GM12878 (cell line): ENCODE measurements around the gene NCL. TPM values are rescaled to one million over a fixed set of nuclear protein-coding genes. Genes with fewer than 3 reads are reported as not detected.

Experiments used
- ATAC-seq: fragments of 200-7000 bp; cut with Tn5 transposase; 3 replicates; pipeline ENCODE4 v1.9.1; 2020; ENCODE audit warnings: mild to moderate bottlenecking, moderate library complexity
- BruUV-seq: library from RNA; stranded (reverse); fragments of 400-500 nt; replicated peaks from 2 replicates; lab custom pipeline; 2021; lab: Mats Ljungman, UMichigan
- CTCF ChIA-PET: fragments of 300-600 bp; sonication (Branson Sonifier 250); formaldehyde crosslinking; extraction: SDS; loops from one replicate; lab custom pipeline; 2021; ENCODE audit warnings: inconsistent platforms; lab: Yijun Ruan, JAX
- POLR2A ChIA-PET: fragments of 350-600 bp; formaldehyde crosslinking; extraction: SDS; loops from one replicate; lab custom pipeline; 2021; ENCODE audit warnings: inconsistent platforms; lab: Charles Lee
- RAD21 ChIA-PET: fragments of 300-600 bp; sonication (Branson Sonifier 250); formaldehyde crosslinking; loops from one replicate; lab custom pipeline; 2023; ENCODE audit warnings: antibody characterized with exemption; ENCODE audit not compliant: unreplicated experiment; lab: Charles Lee
- SMC1A ChIA-PET: fragments of 300-600 bp; sonication (Branson Sonifier 250); formaldehyde crosslinking; loops from one replicate; lab custom pipeline; 2023; ENCODE audit not compliant: unreplicated experiment, uncharacterized antibody; lab: Charles Lee
- DNase-seq: peaks from one replicate; pipeline ENCODE4 v3.0.0-alpha.2; 2011; ENCODE audit warnings: low read depth, low spot score
- FAIRE-seq: peaks from 3 replicates; lab custom pipeline; 2011; peaks lifted over from hg19 to GRCh38; lab: Jason Lieb, UNC
- H2AFZ ChIP-seq: 2 replicates; pipeline ENCODE4 v1.6.0; 2011; ENCODE audit warnings: low read depth, low read length, control low read depth; ENCODE audit not compliant: control insufficient read depth
- H3K27ac ChIP-seq: 2 replicates; pipeline ENCODE4 v1.5.1; 2011; ENCODE audit warnings: control low read depth; ENCODE audit not compliant: control insufficient read depth, insufficient read depth
- H3K27me3 ChIP-seq, 2 experiments: replicated peaks in 1 of 2; 2 replicates each; pipeline versions ENCODE4 v1.6.0 to v1.6.1; 2011; ENCODE audit warnings: low read length in 1 of 2; ENCODE audit not compliant: control insufficient read depth in 2 of 2, insufficient read depth in 2 of 2
- H3K36me3 ChIP-seq, 2 experiments: 2 replicates each; pipeline ENCODE4 v1.5.1; 2011; ENCODE audit warnings: low read length in 1 of 2; ENCODE audit not compliant: control insufficient read depth in 2 of 2, insufficient read depth in 2 of 2
- H3K4me1 ChIP-seq: 2 replicates; pipeline ENCODE4 v1.6.1; 2011; ENCODE audit warnings: mild to moderate bottlenecking, low read length, moderate library complexity, mixed read lengths; ENCODE audit not compliant: control insufficient read depth, insufficient read depth
- H3K4me2 ChIP-seq: 2 replicates; pipeline ENCODE4 v1.6.0; 2011; ENCODE audit warnings: control low read depth; ENCODE audit not compliant: control insufficient read depth, insufficient read depth
- H3K4me3 ChIP-seq: fragments of 200-600 bp; sonication (generic); 2 replicates; pipeline ENCODE4 v1.5.1; 2016
- H3K79me2 ChIP-seq: 2 replicates; pipeline ENCODE4 v1.6.0; 2011; ENCODE audit warnings: low read length; ENCODE audit not compliant: control insufficient read depth, insufficient read depth
- H3K9ac ChIP-seq: 2 replicates; pipeline ENCODE4 v1.8.0; 2011; ENCODE audit warnings: low read length, control low read depth, mixed read lengths; ENCODE audit not compliant: control insufficient read depth, insufficient read depth
- H3K9me3 ChIP-seq: replicated peaks from 3 replicates; pipeline ENCODE4 v1.5.1; 2011; ENCODE audit warnings: mild to moderate bottlenecking, low read length; ENCODE audit not compliant: control insufficient read depth, insufficient read depth
- H4K20me1 ChIP-seq: 2 replicates; pipeline ENCODE4 v1.6.0; 2011; ENCODE audit not compliant: control insufficient read depth, insufficient read depth
- CREM ChIP-seq: IDR thresholded peaks from 2 replicates; pipeline ENCODE4 v1.6.1; 2014; ENCODE audit warnings: antibody characterized with exemption, low read depth
- CUX1 ChIP-seq: IDR thresholded peaks from 2 replicates; pipeline ENCODE4 v1.6.1; 2012; ENCODE audit warnings: improper control_type of control experiment, low read depth, low read length; ENCODE audit not compliant: insufficient replicate concordance
- NFIC ChIP-seq: IDR thresholded peaks from 2 replicates; pipeline ENCODE4 v1.6.1; 2012; ENCODE audit warnings: low read depth, mild to moderate bottlenecking, inconsistent platforms, low read length, moderate library complexity
- WGBS: methylation state at CpG from one replicate; pipeline ENCODE4 v1.1.6; 2016; ENCODE audit warnings: low lambda C conversion rate; ENCODE audit not compliant: insufficient replicate concordance, insufficient coverage; ENCODE audit errors: missing lambda C conversion rate; 5-methylcytosine and 5-hydroxymethylcytosine counted together
- in situ Hi-C: fragments of 300-500 bp; cut with MboI; formaldehyde crosslinking; loops from 9 replicates; pipeline ENCODE4 v1.14.3; 2018; ENCODE audit warnings: mixed read lengths
- intact Hi-C: fragments of 100-400 bp; cut with micrococcal nuclease; formaldehyde crosslinking; loops from one replicate; pipeline ENCODE4 v1.14.2; 2022; ENCODE audit not compliant: unreplicated experiment
- polyA plus RNA-seq, 11 experiments: library from polyadenylated mRNA; depleted of rRNA in 4 of 11; unstranded in 6 of 11; stranded (reverse) in 5 of 11; fragments of >200 nt; fragmentation: Nextera tagmentation in 4 of 11; fragmentation: Illumina TruSeq in 1 of 11; extraction: Ambion mirVana in 4 of 11; extraction: Trizol in 1 of 11; gene quantifications; 1 replicate in 1 of 11; 2 replicates in 10 of 11; pipeline versions ENCODE4 v1.2.1 to v1.2.3, GENCODE V29; 2011 to 2016; ENCODE audit warnings: inconsistent platforms in 2 of 11, missing spikeins in 2 of 11, low read depth in 1 of 11
- total RNA-seq, 4 experiments: library from RNA; depleted of rRNA in 3 of 4; stranded (reverse); fragments of >200 nt in 3 of 4; fragmentation: Illumina TruSeq in 1 of 4; extraction: Trizol in 1 of 4; gene quantifications; 2 replicates each; pipeline versions ENCODE4 v1.2.1 to v1.2.3, GENCODE V29; 2013 to 2021
- TF ChIP-seq, protein P1 (sequence below): fragments of 450-650 bp; IDR thresholded peaks from 2 replicates; pipeline ENCODE4 v1.6.1; 2018; ENCODE audit warnings: borderline replicate concordance, mild to moderate bottlenecking; ENCODE audit not compliant: partially characterized antibody

Gene NCL
- total and polyA plus RNA-seq, 10 of the 15 experiments (the other 5 are each of a cell fraction or from before 2014, with no cell fraction given), result 123 to 1,207 (median 529) TPM

DNA sequence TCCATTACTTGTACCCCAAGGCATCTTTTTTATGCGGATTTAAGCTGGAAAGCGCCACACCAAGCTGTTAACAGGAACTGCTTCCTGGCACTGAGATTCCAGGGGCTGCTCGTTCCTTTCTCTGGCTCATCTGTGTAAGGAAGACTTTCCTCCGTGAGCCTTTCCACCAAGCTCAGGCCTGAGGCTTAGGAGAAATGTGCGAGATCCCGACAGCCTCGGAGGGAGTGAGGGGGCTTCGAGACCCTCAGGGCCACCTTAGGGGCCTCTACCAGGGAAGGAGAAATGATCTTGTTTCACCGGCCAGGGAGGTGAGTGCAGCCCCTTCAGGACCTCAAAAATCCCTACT, 51.7 kb downstream of the NCL start:
- ChIA-PET CTCF (interaction anchor here (0.7 to 12.3 kb wide), 19 partner anchors 14 to 588 kb away, joined by 3 to 234 read pairs (median 4); no protein-coding TSS in a partner anchor), POLR2A (interaction anchor here (0.6 kb wide), 1 partner anchor 42 kb away, joined by 3 read pairs; no protein-coding TSS in a partner anchor), RAD21 (interaction anchor here (1.1 to 4.2 kb wide), 3 partner anchors 185 to 428 kb away, joined by 6 to 16 read pairs (median 10); no protein-coding TSS in a partner anchor), SMC1A (interaction anchor here (1.0 to 4.3 kb wide), 5 partner anchors 115 to 310 kb away, joined by 3 to 32 read pairs (median 6); no protein-coding TSS in a partner anchor)
- H3K9me3 ChIP-seq, result peaks cover 6% of the 10 kb centered on the region; the same call in 2 of the 3 replicates
- no peaks in the 10 kb centered on the region for H3K79me2 ChIP-seq
- H3K36me3 ChIP-seq, result no peaks in the 10 kb centered on the region
- TF ChIP-seq NFIC (no peak), CUX1 (no peak), CREM (no peak)
- TF ChIP-seq, protein P1, sequence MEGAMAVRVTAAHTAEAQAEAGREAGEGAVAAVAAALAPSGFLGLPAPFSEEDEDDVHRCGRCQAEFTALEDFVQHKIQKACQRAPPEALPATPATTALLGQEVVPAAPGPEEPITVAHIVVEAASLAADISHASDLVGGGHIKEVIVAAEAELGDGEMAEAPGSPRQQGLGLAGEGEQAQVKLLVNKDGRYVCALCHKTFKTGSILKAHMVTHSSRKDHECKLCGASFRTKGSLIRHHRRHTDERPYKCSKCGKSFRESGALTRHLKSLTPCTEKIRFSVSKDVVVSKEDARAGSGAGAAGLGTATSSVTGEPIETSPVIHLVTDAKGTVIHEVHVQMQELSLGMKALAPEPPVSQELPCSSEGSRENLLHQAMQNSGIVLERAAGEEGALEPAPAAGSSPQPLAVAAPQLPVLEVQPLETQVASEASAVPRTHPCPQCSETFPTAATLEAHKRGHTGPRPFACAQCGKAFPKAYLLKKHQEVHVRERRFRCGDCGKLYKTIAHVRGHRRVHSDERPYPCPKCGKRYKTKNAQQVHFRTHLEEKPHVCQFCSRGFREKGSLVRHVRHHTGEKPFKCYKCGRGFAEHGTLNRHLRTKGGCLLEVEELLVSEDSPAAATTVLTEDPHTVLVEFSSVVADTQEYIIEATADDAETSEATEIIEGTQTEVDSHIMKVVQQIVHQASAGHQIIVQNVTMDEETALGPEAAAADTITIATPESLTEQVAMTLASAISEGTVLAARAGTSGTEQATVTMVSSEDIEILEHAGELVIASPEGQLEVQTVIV, result no peak
- peak overlapping the region; percentile 76 for H2AFZ ChIP-seq
- no peaks in the 10 kb centered on the region for H3K27me3 ChIP-seq
- no peak overlapping the region for H3K27ac ChIP-seq
- H3K4me2 ChIP-seq, result peak overlapping the region; percentile 74; the same call in 1 of the 2 replicates
- in situ Hi-C loops, result loop anchor here (5.0 kb wide), 1 partner anchor 305 kb away; no protein-coding TSS in a partner anchor
- ATAC-seq, result no peak
- no peak overlapping the region for H3K9ac ChIP-seq
- no peak overlapping the region for H3K4me3 ChIP-seq
- no TSS peak for BruUV-seq
- FAIRE-seq, result no peak
- H3K4me1 ChIP-seq, result no peaks in the 10 kb centered on the region
- DNase-seq, result no peak
- intact Hi-C loops, result loop anchor here (1.0 to 5.0 kb wide), 3 partner anchors 185 to 585 kb away; no protein-coding TSS in a partner anchor
- no peaks in the 10 kb centered on the region; the same call in 1 of the 2 replicates for H4K20me1 ChIP-seq
- 53% methylated on average over 9 of the region's 9 CpGs for WGBS
